ENCODE results near the gene FAM219B.
A peak's percentile ranks its signal among the peaks of the same experiment; 100 is the strongest.
"Not testable (repeated sequence)": the region's sequence is repeated elsewhere in the genome, so short reads cannot be mapped to it uniquely, and the experiment has no call there.

FAM219B gene, protein sequence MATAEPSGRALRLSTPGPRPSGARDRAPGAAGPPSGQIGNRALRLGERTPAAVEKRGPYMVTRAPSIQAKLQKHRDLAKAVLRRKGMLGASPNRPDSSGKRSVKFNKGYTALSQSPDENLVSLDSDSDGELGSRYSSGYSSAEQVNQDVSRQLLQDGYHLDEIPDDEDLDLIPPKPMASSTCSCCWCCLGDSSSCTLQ

DNA sequence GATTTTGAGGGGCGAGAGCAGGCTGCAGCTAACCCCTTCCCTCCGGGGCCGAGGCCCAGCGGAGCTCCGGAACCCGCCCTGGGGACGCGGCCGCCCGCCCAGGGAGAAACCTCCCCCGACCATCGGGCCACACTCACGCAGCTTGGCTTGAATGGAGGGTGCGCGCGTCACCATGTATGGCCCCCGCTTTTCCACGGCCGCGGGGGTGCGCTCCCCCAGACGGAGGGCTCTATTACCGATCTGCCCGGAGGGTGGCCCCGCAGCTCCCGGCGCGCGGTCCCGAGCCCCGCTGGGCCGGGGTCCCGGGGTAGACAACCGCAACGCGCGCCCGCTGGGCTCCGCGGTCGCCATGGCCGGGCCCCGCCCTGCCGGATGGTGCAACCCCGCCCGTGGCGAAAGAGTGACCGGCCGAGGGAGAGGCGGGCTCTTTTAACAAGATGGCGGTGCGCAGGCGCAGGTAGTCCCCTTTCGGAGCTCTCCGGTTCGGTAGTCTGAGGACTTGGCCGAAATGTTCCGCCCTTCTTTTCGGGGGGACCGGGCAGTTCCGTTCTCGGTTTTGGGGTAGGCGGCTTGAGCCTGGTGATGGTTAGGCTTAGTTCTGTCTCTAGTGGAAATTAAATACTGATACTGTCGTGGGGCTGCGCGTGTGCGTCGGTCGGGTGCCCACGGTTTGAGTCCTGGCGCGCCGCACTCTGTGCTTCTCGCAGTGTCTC lies at the start of gene FAM219B:
FAM219B (minus strand) TSS at position 402 of the 713 bp plus-strand sequence; CDS start at position 351, 51 bp downstream.
- peak; percentile 92 for DNase-seq (ENCODE audit: low spot score)

DNA sequence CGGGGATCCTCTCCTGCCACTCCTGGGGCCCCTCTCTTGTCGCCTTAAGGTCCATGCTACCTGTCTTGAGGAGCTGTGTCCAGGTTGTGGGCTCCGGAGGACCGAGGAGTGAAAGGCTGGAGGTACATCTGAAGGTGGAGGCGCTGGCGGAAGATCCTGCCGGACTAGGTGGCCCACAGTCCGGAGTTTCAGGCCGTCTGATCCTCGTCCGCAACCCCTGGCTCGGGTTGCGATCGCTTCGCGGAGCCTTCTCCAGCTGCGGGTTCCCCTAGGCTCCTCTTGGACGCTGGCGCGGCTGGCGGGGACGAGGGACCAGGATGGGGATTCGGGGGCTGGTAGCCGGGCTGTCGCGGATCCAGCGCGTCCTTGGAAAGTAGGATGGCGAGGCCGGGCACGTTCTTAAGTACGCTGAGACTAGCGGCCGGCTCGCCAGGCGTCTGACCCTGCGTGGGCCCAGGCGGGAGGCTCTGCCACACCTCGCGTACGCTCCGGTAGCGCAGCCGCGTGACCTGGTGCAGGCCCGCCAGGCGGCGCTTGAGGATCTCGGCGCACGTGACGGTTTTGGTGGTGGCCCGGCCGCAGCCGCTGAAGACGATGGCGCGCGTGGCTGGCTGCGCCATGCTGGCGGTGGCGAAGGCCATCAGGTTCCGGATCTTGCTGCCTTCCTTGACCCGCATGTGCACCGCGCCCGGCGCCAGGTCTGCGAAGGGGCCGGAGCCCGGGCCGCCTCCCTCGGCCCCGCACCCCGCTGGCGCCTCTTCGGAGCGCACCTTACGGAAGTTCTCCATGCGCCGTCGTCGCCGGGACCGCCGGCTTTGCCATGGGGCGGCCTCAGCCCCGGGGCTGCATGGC lies 49.4 kb upstream of the FAM219B start:
- peak; percentile 79 for DNase-seq (ENCODE audit: low spot score)

DNA sequence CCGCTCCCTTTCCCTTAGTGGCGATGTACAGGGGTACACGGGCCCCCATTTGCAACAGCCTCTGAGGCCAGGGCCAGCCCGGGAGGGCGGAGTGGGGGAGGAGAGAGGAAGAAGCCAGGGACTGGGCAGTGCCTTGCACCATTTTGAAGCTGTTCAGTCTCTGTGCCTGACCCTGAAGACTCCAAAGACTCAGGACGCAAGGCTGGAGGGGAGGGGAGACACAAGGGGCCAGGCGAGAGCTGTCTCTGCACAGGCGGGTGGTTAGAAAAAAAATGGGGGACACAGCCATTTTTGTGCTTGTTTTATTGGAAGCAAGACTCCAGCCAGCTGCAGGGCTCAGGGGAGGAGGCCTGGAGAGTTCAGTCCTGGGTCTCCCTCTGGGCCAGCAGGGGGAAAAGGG lies 48.4 kb upstream of the FAM219B start:
- no peak for DNase-seq (ENCODE audit: low spot score)

DNA sequence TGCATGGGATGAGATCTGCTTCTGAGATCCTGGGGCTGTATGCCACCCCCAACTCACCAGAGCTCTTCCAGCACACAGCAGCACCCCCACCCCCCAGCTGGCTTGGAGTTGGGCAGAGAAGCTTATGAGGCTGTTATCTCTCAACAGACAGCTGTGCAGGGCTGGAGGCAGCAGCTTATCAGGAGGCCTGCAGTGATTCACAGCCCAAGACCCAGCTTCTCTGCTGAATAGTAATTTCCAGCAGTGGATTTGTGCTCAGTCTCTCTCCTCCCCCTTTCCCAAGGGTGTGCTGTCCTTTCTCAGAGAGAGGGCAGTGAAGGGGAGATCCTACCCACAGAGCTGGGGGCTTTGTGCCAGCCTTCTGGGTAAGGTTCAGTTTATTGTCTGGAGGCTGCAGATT lies 47.9 kb upstream of the FAM219B start:
- no peak for DNase-seq (ENCODE audit: low spot score)

DNA sequence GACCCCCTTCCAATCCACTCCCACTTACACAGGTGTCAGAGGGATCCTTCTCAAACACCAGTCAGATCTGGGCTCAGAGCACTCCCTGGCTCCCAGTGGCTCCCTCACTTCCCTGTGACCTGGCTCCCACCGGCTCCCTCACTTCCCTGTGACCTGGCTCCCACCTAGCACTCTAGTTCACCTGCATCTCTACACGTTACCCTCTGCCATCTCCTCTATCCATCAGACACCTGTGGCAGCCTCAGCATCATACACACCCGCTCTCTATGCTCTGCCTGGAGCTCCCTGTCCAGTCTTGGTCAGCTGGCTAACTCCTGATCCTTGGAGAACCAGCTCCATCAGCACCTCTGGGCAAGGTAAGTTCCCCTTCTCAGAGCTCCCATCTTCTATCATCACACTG lies 44.4 kb upstream of the FAM219B start:
- no peak for DNase-seq (ENCODE audit: low spot score)

DNA sequence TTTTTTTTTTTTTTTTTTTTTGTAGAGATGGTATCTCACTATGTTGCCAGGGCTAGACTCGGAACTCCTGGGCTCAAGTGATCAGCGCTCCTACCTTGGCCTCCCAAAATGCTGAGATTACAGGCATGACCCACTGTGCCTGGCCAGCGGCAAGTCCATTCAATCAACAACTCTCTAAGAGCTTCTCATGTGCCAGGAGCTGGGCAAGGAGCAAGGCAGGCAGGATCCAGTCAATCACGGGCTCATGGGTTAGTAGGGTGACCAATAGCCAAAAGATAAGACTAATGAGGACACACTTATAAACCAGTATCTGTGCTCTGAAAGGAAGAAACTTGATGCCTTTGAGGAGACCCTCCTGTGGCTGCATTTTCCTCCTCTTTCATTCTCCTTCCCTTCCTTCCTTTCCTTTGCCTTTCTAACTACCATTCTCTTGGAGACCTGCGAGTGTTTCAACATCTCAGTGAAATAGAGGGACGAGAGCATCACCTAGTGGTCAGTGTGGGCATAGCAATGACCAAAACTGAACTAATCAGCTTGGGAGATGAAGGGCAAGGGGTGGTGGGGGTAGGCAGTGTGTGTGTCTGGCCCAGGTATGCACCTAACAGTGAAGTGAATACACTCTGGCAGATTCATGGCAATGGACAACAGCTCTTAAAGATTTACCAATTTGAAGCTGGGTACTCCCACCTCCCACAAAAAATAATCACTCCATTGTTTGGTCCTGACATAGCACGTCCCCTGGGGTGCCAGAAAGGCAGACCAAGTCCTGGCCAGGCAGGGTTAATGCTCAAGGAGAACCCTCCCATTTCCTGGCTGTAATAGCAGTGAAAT lies 43.6 kb upstream of the FAM219B start:
- DNase-seq (ENCODE audit: low spot score), result peak; percentile 76

DNA sequence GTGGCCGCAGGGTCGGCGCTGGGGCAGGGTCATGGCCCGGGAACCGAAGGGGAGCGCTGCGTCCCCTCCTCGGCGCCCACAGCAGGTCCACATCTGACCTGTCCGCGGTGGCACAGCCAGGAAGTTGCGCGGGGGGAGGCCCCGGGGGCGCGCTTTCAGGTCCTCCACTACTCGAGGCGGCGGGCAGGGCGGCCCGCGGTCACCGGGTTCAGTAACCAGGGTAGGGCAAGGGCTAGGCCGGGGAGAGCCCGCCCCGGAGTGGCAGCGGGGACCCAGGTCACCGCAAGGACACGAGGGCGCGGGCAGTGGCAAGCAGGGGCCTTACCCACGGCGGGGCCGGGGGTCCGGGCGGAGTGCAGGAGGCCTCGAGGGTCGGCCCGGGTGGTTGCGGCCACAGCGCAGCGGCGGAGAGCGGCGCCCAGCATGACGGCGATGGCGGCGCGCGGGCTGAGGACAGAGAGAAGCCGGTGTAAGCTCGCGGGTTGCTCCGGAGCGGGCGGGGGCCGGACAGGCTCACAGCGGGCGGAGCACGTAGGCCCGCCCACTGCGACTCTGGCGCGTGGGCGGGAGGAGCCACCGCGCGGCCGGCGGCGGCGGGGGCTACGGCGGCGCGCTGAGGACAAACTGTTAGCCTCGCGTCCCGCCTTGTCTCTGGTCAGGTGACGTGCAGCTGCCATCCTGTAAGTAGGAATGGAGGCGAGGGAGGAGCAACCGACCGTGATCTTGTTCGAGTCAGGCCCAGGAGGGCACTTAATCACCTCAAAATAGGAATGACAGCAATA lies 31.1 kb upstream of the FAM219B start, which contains the start of gene COX5A:
COX5A (minus strand) TSS at position 484 of the 782 bp plus-strand sequence; CDS start at position 425, 59 bp downstream.
- DNase-seq (ENCODE audit: low spot score), result peak; percentile 96

DNA sequence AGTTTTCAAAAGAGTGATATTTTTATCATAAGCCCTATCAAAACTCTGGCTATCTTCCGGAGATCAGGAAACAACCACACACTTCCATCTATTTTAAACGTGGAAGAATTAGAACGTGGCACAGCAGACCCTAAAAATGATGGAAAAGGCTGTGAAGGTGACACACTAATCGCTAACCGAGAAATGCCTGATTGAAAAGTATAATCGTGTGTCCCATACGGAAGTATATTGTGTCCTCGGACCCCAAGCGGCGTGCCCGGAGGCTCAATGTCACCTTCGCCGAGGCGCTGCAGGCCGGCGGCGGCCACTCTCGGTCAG lies 30.6 kb upstream of the FAM219B start:
- no peak for DNase-seq (ENCODE audit: low spot score)

DNA sequence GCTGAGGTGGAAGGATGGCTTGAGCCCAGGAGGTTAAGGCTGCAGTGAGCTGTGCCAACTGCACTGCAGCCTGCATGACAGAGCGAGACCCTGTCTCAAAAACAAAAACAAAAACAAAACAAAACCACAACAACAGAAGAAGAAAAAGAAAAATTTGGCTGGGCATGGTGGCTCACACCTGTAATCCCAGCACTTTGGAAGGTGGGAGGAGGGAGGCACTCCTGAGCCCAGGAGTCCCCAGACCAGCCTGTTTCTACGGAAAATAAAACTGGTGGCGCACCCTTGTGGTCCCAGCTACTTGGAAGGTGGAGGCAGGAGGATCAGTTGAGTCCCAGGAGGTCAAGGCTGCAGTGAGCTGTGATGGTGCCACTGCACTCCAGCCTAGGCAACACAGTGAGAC lies 28.5 kb upstream of the FAM219B start:
- DNase-seq (ENCODE audit: low spot score), result not testable (repeated sequence)

DNA sequence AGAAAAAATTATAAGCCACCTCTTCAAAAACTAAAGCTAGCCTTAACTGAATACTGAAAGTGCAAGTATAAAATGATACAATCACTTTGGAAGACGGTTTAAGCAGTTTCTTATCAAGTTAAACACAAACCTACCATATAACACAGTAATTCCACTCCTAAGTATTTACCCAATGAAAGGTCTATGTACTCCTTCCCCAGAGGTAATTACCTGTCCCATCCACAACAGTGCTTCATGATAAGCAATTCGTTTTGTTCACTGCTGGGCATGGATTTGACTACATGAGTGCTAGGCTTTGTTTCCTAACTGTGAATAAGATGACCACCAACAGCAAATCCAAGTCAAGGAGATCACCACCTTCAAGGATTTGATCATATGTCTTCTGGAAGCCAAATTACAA lies 26.9 kb upstream of the FAM219B start:
- no peak for DNase-seq (ENCODE audit: low spot score)

DNA sequence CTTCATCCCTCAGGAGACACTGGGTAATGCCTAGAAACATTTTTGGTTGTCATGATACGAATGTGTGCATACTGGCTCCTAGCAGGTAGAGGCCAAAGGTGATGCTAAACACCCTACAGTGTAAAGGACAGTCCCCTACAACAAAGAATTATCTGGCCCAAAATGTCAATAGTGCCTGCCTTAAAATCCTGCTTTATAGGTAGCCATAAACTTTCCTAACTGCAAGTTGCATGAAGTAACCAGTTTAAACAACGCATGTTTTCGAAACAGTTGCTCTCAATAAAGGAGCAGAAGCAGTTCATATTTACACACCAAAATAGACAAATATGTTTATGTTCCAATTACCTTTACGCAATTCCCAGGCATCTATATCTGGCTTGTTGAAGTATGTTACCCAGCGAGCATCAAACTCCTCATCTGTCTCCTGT lies 22.1 kb upstream of the FAM219B start:
- no peak for DNase-seq (ENCODE audit: low spot score)

DNA sequence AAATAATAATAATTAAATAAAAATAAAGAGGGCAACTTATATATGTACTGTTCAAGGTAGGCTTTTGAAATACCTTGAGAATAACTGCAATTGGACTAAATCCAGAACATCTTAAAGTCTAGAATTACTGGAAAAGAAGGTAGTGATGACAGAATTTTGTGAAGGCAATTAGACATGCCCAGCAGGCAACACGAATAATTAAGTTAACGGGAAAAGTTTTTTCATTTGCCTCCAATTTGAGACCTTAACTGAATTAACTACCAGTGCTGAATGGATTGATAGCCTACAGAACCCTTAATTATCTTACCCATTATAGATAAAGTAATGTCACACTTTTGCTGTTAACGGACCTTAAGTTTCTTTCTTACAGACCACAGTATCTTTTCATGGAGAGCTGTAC lies 17.9 kb upstream of the FAM219B start:
- no peak for DNase-seq (ENCODE audit: low spot score)

DNA sequence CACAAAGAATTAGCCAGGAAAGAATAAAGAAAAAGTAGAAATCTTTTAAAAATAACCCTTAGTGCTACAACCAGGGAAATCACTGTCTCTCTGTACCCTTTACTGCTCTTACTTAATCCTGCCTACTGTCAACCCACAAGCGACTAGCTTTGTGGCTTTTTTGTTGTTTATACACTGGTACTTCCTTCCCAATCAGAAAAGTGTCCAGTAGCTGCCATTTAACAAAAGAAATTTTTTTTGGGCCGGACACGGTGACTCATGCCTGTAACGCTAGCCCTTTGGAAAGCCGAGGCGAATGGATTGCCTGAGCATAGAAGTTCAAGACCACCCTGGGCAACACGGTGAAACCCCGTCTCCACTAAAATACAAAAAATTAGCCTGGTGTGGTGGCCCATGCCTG lies 13.8 kb upstream of the FAM219B start:
- no peak for DNase-seq (ENCODE audit: low spot score)

DNA sequence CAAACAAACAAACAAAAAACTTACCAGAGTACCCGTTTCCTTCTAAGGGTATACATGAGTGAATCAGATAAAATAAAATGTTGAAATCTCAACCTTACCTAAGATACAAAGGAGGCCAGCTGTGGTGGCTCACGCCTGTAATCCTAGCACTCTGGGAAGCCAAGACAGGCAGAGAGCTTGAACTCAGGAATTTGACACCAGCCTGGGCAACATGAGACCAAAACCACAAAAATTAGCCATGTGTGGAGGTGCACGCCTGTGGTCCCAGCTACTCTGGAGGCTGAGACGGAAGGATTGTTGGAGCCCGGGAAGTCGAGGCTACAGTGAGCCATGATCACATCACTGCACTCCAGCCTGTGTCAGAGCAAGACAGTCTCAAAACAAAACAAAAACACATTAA lies 11.0 kb upstream of the FAM219B start:
- DNase-seq (ENCODE audit: low spot score), result no peak

DNA sequence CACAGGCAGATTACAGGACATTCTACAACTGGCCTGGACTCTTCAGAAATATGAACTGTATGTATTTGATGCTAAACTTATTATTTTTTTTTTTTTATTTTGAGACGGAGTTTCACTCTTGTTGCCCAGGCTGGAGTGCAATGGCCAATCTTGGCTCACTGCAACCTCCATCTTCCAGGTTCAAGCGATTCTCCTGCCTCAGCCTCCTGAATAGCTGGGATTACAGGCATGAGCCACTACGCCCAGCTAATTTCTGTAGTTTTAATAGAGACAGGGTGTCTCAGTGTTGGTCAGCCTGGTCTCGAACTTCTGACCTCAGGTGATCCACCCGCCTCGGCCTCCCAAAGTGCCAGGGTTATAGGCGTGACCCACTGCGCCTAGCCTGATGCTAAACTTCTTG lies 7.1 kb upstream of the FAM219B start:
- peak; percentile 2 for DNase-seq (ENCODE audit: low spot score)

DNA sequence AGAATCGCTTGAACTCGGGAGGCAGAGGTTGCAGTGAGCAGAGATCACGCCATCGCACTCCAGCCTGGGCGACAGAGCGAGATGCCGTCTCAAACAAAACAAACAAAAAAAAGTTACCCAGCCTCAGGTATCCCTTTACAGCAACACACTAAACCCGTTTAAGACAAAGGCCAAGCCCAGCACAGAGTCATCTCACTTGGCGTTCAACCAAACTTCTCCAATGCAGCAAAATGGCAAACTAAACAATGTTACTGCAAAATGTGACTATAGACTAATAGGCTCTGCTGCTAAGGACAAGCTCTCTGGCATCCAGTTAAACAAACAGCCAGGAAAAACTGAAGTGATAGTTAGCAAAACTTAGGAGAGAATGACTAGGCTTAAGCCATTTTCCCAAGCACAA lies 6.4 kb upstream of the FAM219B start:
- no peak for DNase-seq (ENCODE audit: low spot score)

DNA sequence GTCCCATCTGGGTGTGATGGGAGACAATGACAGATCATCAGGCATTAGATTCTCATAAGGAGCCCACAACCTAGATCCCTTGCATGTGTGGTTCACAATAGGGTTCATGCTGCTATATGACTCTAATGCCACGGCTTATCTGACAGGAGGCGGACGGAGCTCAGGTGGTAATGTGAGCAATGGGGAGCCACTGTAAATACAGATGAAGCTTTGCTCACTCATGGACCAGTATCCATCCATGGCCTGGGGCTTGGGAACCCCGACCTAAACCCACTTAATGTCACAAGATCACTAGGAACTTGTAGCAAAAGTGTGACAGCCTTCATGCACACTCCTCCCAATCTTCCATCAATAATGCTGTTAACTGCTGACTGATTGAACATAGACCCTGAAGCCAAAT lies 2.0 kb upstream of the FAM219B start:
- no peak for DNase-seq (ENCODE audit: low spot score)

DNA sequence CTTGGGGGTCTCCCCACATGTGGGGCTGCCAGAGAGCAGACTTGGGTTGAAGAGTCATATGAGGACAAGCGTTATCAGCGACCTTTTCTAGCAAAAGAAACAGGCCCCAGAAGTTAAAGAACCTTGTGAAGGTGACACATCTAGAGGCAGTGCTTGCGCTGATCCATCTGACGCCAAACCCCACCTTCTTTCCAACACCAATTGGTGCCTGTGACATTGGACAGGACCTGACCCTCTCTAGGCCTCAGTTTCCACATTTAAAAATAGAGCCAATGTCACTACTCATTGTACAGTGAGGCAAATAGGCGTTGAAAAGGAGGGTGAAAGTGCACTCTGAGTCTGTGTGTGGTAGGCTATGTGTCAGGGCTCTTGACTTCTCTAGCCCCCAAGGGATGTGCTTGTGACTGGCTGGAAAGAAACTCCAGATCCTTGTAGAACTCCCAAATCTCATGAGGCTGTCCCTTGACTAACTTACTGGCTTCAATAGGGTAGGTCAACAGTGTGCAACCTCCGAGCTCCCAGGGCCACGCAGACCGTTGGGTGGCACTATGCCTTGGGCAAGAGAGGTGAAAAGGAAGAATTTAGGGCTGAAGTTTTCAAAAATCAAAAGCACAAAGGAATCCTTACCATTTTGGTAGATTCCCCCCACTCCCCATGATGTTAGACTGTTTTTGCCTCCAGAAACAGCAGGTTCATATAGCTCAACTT lies 666 bp upstream of the FAM219B start:
- DNase-seq (ENCODE audit: low spot score), result no peak

DNA sequence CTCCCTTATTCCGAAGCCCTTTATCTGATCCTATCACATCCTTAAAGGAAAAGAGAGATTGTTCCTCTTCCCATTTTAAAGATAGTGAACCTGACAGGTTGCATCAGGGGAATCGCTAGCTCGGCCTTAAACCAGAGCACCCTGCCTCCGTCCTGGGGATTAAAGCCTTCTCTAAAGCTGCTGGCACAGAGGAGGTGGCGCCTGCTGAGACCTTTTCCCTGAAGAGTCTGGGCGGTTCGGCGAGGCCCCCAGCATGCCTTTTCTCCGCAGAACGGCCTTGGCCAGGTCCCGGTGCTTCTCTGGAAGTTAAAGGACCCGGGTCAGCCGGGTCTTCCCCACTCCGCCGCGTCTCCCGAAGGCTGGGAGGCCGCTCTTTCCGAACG lies 593 bp downstream of the FAM219B start:
- peak; percentile 69 for DNase-seq (ENCODE audit: low spot score)

DNA sequence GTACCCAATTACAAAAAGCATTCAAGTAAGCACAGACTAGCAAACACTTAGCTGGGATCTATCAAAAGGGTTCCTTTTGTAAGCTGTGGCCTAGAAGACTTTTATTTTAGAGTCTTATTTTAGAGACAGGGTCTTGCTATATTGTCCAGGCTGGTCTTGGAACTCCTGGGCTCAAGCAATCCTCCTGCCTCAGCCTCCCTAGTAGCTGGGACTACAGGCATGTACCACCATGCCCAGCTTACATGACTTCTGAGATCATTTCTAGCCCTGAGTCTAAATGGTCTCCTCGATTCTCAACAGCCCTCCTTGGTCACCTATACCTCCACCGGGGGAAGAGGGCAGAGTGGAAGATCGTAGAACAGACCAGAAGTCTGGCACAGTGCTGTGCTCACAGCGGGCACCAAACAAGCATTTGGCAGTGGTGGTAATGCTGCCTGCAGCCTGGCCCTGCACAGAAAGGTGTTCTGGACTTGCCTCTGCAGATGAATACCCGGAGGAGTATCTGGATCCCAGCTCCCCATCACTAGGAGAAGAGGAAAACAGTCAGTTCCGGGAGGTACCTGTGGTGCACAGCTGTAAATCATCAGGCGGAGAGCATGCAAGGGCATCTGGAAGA lies 2.4 kb downstream of the FAM219B start:
- DNase-seq (ENCODE audit: low spot score), result no peak

Measured in left forelimb (tissue), 1 donor.